Nephron progenitor cell (in vitro differentiated cells): ENCODE data around the gene LETMD1.
"Not testable (repeated sequence)": the region's sequence is repeated elsewhere in the genome, so short reads cannot be mapped to it uniquely, and the experiment has no call there.

Source experiments
- DNase-seq: peaks from one replicate; pipeline ENCODE4 v3.0.0; 2021
- H3K27ac Mint-ChIP-seq: 2 replicates; pipeline ENCODE4 v1.8.0; 2021; ENCODE audit warnings: mild to moderate bottlenecking, moderate library complexity, mixed read lengths
- H3K27me3 Mint-ChIP-seq: 2 replicates; pipeline ENCODE4 v1.8.0; 2021; ENCODE audit warnings: mild to moderate bottlenecking, low read depth, mixed read lengths; ENCODE audit not compliant: poor library complexity
- H3K36me3 Mint-ChIP-seq: 2 replicates; pipeline ENCODE4 v1.8.0; 2021; ENCODE audit warnings: low read depth, mixed read lengths
- H3K4me1 Mint-ChIP-seq: 2 replicates; pipeline ENCODE4 v1.8.0; 2021; ENCODE audit warnings: mixed read lengths
- H3K4me3 Mint-ChIP-seq: 2 replicates; pipeline ENCODE4 v1.8.0; 2021; ENCODE audit warnings: mild to moderate bottlenecking, moderate library complexity, mixed read lengths
- H3K9me3 Mint-ChIP-seq: 2 replicates; pipeline ENCODE4 v1.8.0; 2021; ENCODE audit warnings: mild to moderate bottlenecking, moderate library complexity, mixed read lengths
- CTCF ChIP-seq: fragments of 200-600 bp; sonication (generic); IDR thresholded peaks from 2 replicates; pipeline ENCODE4 v1.5.0; 2021; ENCODE audit warnings: antibody characterized with exemption

Gene LETMD1

GRCh38 chr12:51075390-51075789 is 27.3 kb downstream of the LETMD1 start:
- Mint-ChIP-seq H3K36me3 (peaks cover 70% of the 10 kb centered on the region), H3K9me3 (no peaks in the 10 kb centered on the region), H3K4me1 (peaks cover 31% of the 10 kb centered on the region), H3K27me3 (no peaks in the 10 kb centered on the region), H3K27ac (peak overlapping the region; percentile 45), H3K4me3 (no peak overlapping the region)
- no peak for TF ChIP-seq CTCF
- no peak for DNase-seq

GRCh38 chr12:51076236-51076930 is 28.3 kb downstream of the LETMD1 start:
- peak overlapping the region; percentile 71 for H3K27ac Mint-ChIP-seq
- H3K4me3 Mint-ChIP-seq, result no peak overlapping the region
- H3K36me3 Mint-ChIP-seq, result peaks cover 68% of the 10 kb centered on the region
- no peak for DNase-seq
- no peak for TF ChIP-seq CTCF
- H3K9me3 Mint-ChIP-seq, result no peaks in the 10 kb centered on the region
- H3K27me3 Mint-ChIP-seq, result no peaks in the 10 kb centered on the region
- peaks cover 40% of the 10 kb centered on the region for H3K4me1 Mint-ChIP-seq

GRCh38 chr12:51077930-51078329 is 29.8 kb downstream of the LETMD1 start:
- no peak for DNase-seq
- Mint-ChIP-seq H3K9me3 (no peaks in the 10 kb centered on the region), H3K36me3 (peaks cover 52% of the 10 kb centered on the region), H3K27me3 (no peaks in the 10 kb centered on the region), H3K4me3 (no peak overlapping the region), H3K4me1 (peaks cover 49% of the 10 kb centered on the region), H3K27ac (peak overlapping the region; percentile 23)
- no peak for TF ChIP-seq CTCF

GRCh38 chr12:51078346-51078745 is 30.2 kb downstream of the LETMD1 start:
- not testable (repeated sequence) for DNase-seq, H3K27ac Mint-ChIP-seq, H3K9me3 Mint-ChIP-seq, H3K27me3 Mint-ChIP-seq, H3K4me3 Mint-ChIP-seq
- Mint-ChIP-seq H3K4me1 (peaks cover 51% of the 10 kb centered on the region), H3K36me3 (peaks cover 48% of the 10 kb centered on the region)

- not testable (repeated sequence) for H3K9me3 Mint-ChIP-seq, H3K27ac Mint-ChIP-seq, H3K27me3 Mint-ChIP-seq, DNase-seq, H3K4me3 Mint-ChIP-seq
- Mint-ChIP-seq H3K36me3 (peaks cover 45% of the 10 kb centered on the region), H3K4me1 (peaks cover 54% of the 10 kb centered on the region)
Measured at GRCh38 chr12:51078866-51079265, 30.7 kb downstream of the LETMD1 start.

GRCh38 chr12:51080136-51080535 is 32.0 kb downstream of the LETMD1 start:
- no peak for TF ChIP-seq CTCF
- Mint-ChIP-seq H3K4me3 (no peak overlapping the region), H3K9me3 (no peaks in the 10 kb centered on the region), H3K4me1 (peaks cover 60% of the 10 kb centered on the region), H3K27ac (no peak overlapping the region), H3K27me3 (no peaks in the 10 kb centered on the region), H3K36me3 (peaks cover 38% of the 10 kb centered on the region)
- DNase-seq, result no peak

GRCh38 chr12:51081421-51081820 is 33.3 kb downstream of the LETMD1 start:
- Mint-ChIP-seq H3K4me1 (peaks cover 60% of the 10 kb centered on the region), H3K27ac (no peak overlapping the region), H3K36me3 (peaks cover 31% of the 10 kb centered on the region), H3K4me3 (peak overlapping the region; percentile 98), H3K27me3 (no peaks in the 10 kb centered on the region), H3K9me3 (no peaks in the 10 kb centered on the region)
- no peak for DNase-seq
- no peak for TF ChIP-seq CTCF
